22Rv1 (cell line): ENCODE results near the gene AKAP12.
A peak's percentile ranks its signal among the peaks of the same experiment; 100 is the strongest.

Experiments used
- H3K27ac ChIP-seq: fragments of 450-650 bp; 2 replicates; pipeline ENCODE4 v1.5.1; 2017
- CTCF ChIP-seq: fragments of 450-650 bp; IDR thresholded peaks from 2 replicates; pipeline ENCODE4 v1.5.1; 2017; ENCODE audit warnings: mild to moderate bottlenecking
- ZFX ChIP-seq: fragments of 450-650 bp; IDR thresholded peaks from 2 replicates; pipeline ENCODE4 v1.6.1; 2017; ENCODE audit warnings: antibody characterized with exemption, borderline replicate concordance

The AKAP12 gene

GRCh38 chr6:151389618-151390275, 150.0 kb downstream of the AKAP12 start:
- H3K27ac ChIP-seq: peak overlapping the region; percentile 100
- TF ChIP-seq CTCF (no peak), ZFX (no peak)

DNA sequence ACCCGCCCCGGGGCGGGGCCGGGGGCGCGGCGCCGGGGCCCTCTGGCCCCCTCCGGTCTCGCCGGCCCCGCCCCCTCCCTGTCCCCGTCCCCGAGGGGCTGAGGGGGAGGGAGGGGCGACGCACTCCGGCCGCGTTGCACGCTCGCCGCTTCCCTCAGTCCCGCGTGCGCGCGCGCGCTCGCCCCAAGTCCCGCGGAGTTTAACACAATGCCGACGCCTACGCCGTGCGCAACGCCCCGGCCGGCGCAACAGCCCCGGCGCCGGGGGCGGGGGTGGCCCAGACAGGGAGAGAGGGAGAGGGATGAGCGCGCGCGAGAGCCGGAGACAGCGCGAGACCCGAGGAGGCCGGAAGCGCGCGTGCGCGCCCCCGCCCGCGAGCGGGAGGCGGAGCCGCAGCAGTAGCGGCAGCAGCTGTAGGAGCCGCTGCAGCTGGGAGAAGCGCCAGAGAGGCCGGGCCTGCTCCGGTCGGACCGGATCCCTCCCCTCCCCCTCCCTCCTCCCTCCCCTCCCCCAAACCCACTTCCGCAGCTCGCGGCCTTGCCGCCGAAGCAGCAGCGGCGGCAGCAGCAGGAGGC, 150.6 kb downstream of the AKAP12 start:
- TF ChIP-seq CTCF: no peak
- TF ChIP-seq ZFX: no peak
- H3K27ac ChIP-seq: peak overlapping the region; percentile 100

- H3K27ac ChIP-seq: peak overlapping the region; percentile 100
- TF ChIP-seq CTCF (no peak), ZFX (no peak)
Measured at GRCh38 chr6:151390851-151391470, 151.2 kb downstream of the AKAP12 start.

GRCh38 chr6:151391471-151392413, 152.0 kb downstream of the AKAP12 start, which contains the start of gene ZBTB2:
Gene ZBTB2 (minus strand): TSS chr6:151391559. CDS start chr6:151373637, 17,922 bp downstream.
- peak within 1 kb of the TSS; percentile 100 for H3K27ac ChIP-seq
- TF ChIP-seq ZFX (no peak), CTCF (no peak)

DNA sequence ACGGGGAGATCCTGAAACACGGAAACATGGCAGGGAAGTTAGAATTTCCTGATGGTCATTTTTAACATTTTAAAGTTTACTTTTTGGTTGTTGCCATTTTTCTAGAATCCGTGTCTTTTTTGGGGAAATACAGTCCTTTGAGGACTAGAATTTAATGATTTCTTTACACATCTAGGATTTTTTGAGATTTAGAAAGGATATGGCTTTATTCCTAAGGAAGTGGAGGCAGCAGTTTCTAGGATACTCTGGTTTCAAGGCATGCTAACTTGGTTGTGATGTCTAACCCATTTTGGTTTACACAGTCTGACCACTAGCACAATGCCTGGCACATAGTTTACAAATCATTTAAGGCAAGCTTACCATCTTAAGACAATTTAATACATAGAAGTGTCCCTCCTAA, 152.7 kb downstream of the AKAP12 start:
- no peak for TF ChIP-seq ZFX
- no peak for TF ChIP-seq CTCF

GRCh38 chr6:151393410-151393809, 153.6 kb downstream of the AKAP12 start:
- H3K27ac ChIP-seq: no peak overlapping the region

More for the DNA sequence above, 152.7 kb downstream of the AKAP12 start:
- peak overlapping the region; percentile 100 for H3K27ac ChIP-seq

More at GRCh38 chr6:151393410-151393809, 153.6 kb downstream of the AKAP12 start:
- TF ChIP-seq ZFX (no peak), CTCF (no peak)
